Activated naive CD8-positive, alpha-beta T cell treated with anti-CD3 and anti-CD28 coated beads for 36 hours (primary cell): ENCODE data around the gene NELL1. TPM values are rescaled to one million over a fixed set of nuclear protein-coding genes. Genes with fewer than 3 reads are reported as not detected.
"Not testable (repeated sequence)": the region's sequence is repeated elsewhere in the genome, so short reads cannot be mapped to it uniquely, and the experiment has no call there.

ENCODE experiments used
- DNase-seq: peaks from one replicate; pipeline ENCODE4 v3.0.0; 2021
- H3K27ac Mint-ChIP-seq: one replicate; pipeline ENCODE4 v1.8.0; 2022; ENCODE audit warnings: mild to moderate bottlenecking, moderate library complexity, mixed read lengths
- H3K27me3 Mint-ChIP-seq: one replicate; pipeline ENCODE4 v1.8.0; 2022; ENCODE audit warnings: mild to moderate bottlenecking, mixed read lengths
- H3K36me3 Mint-ChIP-seq: one replicate; pipeline ENCODE4 v1.8.0; 2021; ENCODE audit warnings: mild to moderate bottlenecking, mixed read lengths
- H3K4me1 Mint-ChIP-seq: one replicate; pipeline ENCODE4 v1.8.0; 2021; ENCODE audit warnings: mixed read lengths
- H3K4me3 Mint-ChIP-seq: one replicate; pipeline ENCODE4 v1.8.0; 2022; ENCODE audit warnings: mild to moderate bottlenecking, moderate library complexity, mixed read lengths
- H3K9me3 Mint-ChIP-seq: one replicate; pipeline ENCODE4 v1.8.0; 2022; ENCODE audit warnings: mixed read lengths
- total RNA-seq, 2 experiments: library from RNA; stranded (reverse); gene quantifications; one replicate each; pipeline ENCODE4 v1.2.3, GENCODE V29; 2021

The NELL1 gene
- total RNA-seq, 2 experiments from 2014 or later, result not detected

DNA sequence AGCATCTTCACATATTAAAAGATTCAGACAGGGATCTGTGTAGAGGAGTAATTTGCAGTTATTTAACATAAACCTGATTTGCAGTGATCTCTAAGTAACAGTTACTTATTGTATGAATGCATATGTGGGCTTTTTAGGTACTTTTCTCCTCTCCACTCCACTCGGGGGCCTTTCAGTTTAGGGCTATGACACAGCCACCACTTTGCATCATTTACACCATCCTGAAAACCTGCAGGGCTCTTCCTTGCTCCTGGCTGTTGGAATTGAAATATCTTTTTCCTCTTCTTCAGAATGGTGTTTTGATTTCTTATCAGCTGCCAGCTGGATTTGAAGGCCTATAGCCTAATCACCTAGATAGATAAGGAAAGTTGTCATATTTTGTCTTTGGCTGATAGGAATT, 580.8 kb downstream of the NELL1 start:
- no peak for DNase-seq
- Mint-ChIP-seq H3K4me1 (no peaks in the 10 kb centered on the region), H3K9me3 (no peaks in the 10 kb centered on the region), H3K36me3 (no peaks in the 10 kb centered on the region), H3K27me3 (no peaks in the 10 kb centered on the region), H3K4me3 (no peak overlapping the region), H3K27ac (no peak overlapping the region)

DNA sequence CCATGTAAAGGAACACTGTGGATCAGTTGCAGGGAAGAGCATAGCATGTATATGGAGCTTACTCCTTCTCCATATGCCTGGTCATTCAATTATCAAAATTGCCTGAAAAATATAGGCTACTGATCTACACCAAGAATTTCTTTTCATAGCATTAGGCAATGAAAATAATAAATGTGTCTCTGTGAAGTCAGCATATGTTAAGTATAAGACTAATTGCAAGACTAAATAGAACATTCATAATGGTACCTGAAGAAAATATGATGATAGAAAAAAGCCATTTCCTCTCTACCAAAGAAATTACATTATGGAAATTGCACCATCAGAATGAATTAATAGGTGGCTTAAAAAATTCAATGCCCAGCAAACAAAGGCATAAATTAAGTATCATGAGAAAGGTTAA, 584.7 kb downstream of the NELL1 start:
- no peaks in the 10 kb centered on the region for H3K9me3 Mint-ChIP-seq
- H3K36me3 Mint-ChIP-seq, result no peaks in the 10 kb centered on the region
- no peak overlapping the region for H3K27ac Mint-ChIP-seq
- no peak for DNase-seq
- no peak overlapping the region for H3K4me3 Mint-ChIP-seq
- no peaks in the 10 kb centered on the region for H3K4me1 Mint-ChIP-seq
- H3K27me3 Mint-ChIP-seq, result no peaks in the 10 kb centered on the region

DNA sequence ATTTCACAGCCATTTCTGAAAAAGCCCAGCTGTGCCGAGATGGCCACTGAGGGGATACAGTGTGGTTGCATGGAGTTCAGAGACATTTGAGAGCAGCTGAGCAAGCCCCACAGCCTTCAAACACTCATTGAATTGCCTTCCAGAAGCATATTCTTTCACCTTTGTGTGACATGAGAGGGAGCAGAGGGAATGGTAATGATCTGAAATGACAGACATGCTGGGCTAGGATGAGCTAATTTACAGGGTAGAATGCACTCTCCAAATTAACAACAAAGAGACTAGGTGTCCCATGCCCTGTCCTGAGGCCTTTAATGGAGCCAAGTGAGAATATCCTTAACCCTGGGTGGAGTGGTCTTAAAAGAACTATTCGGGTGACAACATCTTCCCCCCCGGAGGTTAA, 585.4 kb downstream of the NELL1 start:
- Mint-ChIP-seq H3K4me1 (no peaks in the 10 kb centered on the region), H3K27ac (no peak overlapping the region)

DNA sequence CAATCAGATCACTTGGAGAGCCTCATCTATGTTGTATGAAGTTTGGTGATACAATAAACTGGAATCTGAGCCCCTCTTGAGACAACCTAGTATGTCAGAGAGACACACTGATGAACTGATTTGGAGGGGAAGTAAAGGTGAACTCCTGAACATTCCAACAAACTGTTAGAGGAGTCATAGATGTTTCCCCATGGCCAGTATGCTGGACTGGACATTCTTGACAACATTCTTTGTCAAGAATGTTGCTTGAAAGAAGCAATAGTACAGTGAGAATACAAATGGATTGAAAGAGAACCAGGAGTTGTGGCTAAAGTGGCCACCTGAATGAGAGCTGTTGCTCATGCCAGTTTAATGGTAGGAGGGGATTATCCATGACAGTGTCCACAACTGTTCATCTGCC, 588.1 kb downstream of the NELL1 start:
- no peaks in the 10 kb centered on the region for H3K4me1 Mint-ChIP-seq

More for the DNA sequence above, 585.4 kb downstream of the NELL1 start:
- H3K9me3 Mint-ChIP-seq, result no peaks in the 10 kb centered on the region
- no peaks in the 10 kb centered on the region for H3K36me3 Mint-ChIP-seq
- no peaks in the 10 kb centered on the region for H3K27me3 Mint-ChIP-seq
- DNase-seq, result no peak
- no peak overlapping the region for H3K4me3 Mint-ChIP-seq

DNA sequence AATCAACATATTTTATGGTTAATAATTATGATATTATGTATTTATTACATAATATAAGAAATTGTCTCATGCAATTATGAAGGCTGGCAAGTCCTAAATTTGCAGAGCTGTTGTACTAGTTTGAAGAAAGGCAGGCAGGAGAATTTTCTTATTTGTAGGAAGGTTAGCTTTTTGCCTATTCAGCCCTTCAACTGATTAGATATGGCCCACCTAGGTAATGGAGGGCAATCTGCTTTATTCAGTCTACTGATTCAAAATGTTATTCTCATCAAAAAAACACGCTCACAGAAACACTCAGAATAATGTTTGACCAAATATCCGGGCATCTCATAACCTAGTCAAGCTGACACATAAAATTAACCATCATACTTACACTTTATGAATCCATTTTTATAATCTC, 589.0 kb downstream of the NELL1 start:
- Mint-ChIP-seq H3K4me3 (no peak overlapping the region), H3K4me1 (no peaks in the 10 kb centered on the region)

More for the DNA sequence above, 588.1 kb downstream of the NELL1 start:
- Mint-ChIP-seq H3K27me3 (no peaks in the 10 kb centered on the region), H3K4me3 (no peak overlapping the region), H3K36me3 (no peaks in the 10 kb centered on the region), H3K9me3 (no peaks in the 10 kb centered on the region), H3K27ac (no peak overlapping the region)
- no peak for DNase-seq

DNA sequence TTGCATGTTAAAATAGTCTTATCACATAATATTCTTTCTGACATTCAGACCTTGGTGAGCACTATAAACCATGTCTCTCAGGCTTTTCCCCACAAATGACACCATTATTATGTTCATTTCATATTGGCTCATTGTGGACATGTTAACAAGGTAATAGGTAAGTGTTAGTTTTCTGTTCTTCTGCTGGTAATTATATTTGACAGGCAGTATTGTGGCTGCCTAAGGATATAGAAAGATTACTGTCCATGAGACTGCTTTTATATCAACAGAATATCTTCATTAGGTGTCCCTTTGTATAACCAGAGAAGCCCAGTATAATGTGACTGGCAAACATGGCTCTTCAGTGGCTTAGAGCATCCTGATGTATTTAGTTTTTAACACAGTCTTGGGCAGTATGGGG, 590.7 kb downstream of the NELL1 start:
- Mint-ChIP-seq H3K27me3 (no peaks in the 10 kb centered on the region), H3K36me3 (no peaks in the 10 kb centered on the region), H3K9me3 (no peaks in the 10 kb centered on the region), H3K4me1 (no peaks in the 10 kb centered on the region), H3K4me3 (no peak overlapping the region), H3K27ac (no peak overlapping the region)
- DNase-seq, result no peak

More for the DNA sequence above, 589.0 kb downstream of the NELL1 start:
- H3K27ac Mint-ChIP-seq, result no peak overlapping the region
- no peaks in the 10 kb centered on the region for H3K9me3 Mint-ChIP-seq
- H3K36me3 Mint-ChIP-seq, result no peaks in the 10 kb centered on the region
- no peak for DNase-seq
- H3K27me3 Mint-ChIP-seq, result no peaks in the 10 kb centered on the region

DNA sequence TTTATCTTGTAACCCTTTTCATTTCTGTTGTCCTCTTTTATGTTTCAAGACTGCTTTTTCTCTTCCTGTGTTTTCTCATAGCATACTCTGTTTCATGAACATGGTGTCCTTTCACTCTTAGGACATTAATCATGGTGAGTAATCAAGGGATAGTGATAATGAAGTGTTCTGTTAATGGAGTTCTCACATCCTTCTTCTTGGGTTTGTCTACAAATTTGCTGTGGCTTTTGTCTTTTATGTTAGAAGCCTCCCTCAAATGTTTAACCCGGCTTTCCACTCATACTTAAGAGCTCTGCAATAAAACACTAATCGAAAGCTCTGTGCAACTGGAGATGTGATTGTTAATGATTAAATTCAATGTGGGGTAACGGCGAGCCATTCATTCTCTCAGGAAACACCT, 593.6 kb downstream of the NELL1 start:
- H3K4me3 Mint-ChIP-seq, result no peak overlapping the region
- no peak overlapping the region for H3K27ac Mint-ChIP-seq
- H3K4me1 Mint-ChIP-seq, result no peaks in the 10 kb centered on the region
- H3K36me3 Mint-ChIP-seq, result no peaks in the 10 kb centered on the region
- H3K9me3 Mint-ChIP-seq, result no peaks in the 10 kb centered on the region
- H3K27me3 Mint-ChIP-seq, result no peaks in the 10 kb centered on the region
- DNase-seq, result no peak

DNA sequence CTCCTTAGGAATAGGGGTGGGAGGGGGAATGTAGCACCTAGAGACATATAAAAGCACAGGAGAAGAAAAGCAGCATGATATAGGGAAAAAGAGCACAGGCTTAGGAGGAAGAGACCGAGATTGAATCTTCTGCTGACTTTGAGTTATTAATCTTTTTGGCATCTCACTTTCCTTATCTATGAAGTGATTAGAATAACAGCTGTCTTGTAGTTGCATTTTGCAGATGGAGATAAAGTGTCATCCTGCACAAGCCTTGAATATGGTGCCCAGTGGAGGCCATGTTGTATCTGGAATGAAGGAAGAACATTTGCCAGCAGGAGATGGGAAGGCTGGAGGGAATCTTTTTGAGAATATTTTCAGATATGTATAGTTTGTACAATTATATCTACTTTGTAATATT, 594.7 kb downstream of the NELL1 start:
- Mint-ChIP-seq H3K4me3 (no peak overlapping the region), H3K27me3 (no peaks in the 10 kb centered on the region), H3K36me3 (no peaks in the 10 kb centered on the region), H3K4me1 (no peaks in the 10 kb centered on the region), H3K27ac (no peak overlapping the region), H3K9me3 (no peaks in the 10 kb centered on the region)
- no peak for DNase-seq

DNA sequence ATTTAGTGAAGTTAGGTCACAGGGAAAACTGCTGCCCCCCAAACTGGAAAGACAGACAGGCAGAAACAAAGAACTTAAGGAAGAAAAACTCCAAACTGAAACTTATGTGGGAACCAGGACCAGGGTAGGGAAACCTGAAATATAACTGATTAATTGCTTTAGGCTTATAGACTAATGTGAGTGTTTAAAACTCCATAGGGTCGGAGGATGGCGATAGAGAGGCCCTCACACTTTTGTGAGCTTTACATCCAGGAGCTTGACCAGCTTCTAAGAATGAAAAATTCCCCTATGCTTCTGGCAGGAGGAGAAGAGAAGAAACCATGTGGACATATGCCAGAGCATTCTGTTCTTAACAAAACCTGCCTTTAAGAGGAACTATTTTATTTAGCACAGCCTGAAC, 598.6 kb downstream of the NELL1 start:
- Mint-ChIP-seq H3K36me3 (no peaks in the 10 kb centered on the region), H3K27me3 (no peaks in the 10 kb centered on the region), H3K4me3 (no peak overlapping the region), H3K9me3 (no peaks in the 10 kb centered on the region), H3K4me1 (no peaks in the 10 kb centered on the region), H3K27ac (no peak overlapping the region)
- DNase-seq, result no peak

DNA sequence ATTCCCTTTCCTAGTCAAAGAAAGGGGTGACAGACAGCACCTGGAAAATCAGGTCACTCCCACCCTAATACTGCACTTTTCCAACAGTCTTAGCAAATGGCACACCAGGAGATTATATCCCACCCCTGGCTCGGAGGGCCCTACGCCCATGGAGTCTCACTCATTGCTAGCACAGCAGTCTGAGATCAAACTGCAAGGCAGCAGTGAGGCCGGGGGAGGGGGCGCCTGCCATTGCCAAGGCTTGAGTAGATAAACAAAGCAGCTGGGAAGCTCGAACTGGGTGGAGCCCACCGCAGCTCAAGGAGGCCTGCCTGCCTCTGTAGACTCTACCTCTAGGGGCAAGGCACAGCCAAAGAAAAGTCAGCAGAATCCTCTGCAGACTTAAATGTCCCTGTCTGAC, 602.8 kb downstream of the NELL1 start:
- not testable (repeated sequence) for H3K4me1 Mint-ChIP-seq, H3K4me3 Mint-ChIP-seq, H3K36me3 Mint-ChIP-seq, H3K27me3 Mint-ChIP-seq, H3K27ac Mint-ChIP-seq, H3K9me3 Mint-ChIP-seq, DNase-seq

DNA sequence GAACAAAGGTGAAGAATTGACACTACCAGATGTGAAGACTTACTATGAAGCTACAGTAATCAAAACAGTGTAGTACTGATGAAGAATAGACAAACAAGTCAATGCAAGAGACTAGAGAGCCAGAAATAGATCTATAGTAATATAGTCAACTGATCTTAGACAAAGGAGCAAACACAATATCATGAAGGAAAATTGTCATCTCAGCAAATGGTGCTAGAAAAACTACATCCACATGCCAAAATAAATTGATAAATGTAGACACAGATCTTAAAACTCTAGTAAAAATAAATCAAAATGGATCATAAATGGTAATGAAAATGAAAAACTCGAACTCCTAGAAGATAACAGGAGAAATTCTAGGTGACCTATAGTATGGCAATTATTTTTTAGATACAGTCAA, 609.5 kb downstream of the NELL1 start:
- no peaks in the 10 kb centered on the region for H3K36me3 Mint-ChIP-seq
- DNase-seq, result no peak
- no peaks in the 10 kb centered on the region for H3K4me1 Mint-ChIP-seq
- H3K27ac Mint-ChIP-seq, result no peak overlapping the region
- H3K9me3 Mint-ChIP-seq, result peaks cover 13% of the 10 kb centered on the region
- no peak overlapping the region for H3K4me3 Mint-ChIP-seq
- no peaks in the 10 kb centered on the region for H3K27me3 Mint-ChIP-seq

DNA sequence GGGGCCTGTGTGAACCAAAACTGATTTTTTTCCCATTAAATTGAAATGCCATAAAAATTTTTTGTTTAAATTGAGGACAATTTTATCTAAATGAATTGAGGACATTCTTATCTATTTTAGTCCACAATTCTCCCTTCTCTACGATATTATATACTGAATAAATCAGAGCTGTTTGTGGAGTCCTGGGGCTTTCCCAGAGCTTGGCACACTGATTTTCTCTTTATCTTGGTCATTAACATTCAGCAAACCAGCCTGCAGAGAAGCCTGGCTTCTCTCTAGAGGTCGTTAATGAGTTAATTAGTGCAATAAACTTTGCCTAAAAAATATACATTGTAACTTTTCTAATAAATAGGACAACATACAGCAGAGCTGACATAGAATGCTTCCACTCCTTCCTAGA, 615.7 kb downstream of the NELL1 start:
- Mint-ChIP-seq H3K27ac (no peak overlapping the region), H3K27me3 (no peaks in the 10 kb centered on the region), H3K9me3 (peaks cover 17% of the 10 kb centered on the region), H3K36me3 (no peaks in the 10 kb centered on the region), H3K4me1 (no peaks in the 10 kb centered on the region), H3K4me3 (no peak overlapping the region)
- DNase-seq, result no peak

DNA sequence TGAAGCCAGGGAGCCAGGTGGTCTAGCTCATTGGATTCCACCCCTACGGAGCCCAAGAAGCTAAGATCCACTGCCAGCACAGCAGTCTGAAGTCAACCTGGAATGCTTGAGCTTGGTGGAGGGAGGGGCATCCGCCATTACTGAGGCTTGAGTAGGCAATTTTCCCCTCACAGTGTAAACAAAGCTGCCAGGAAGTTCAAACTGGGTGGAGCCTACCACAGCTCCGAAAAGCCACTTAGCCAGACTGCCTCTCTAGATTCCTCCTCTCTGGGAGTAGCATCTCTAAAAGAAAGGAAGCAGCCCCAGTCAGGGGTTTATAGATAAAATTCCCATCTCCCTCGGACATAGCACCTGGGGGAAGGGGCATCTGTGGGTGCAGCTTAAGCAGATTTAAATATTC, 620.3 kb downstream of the NELL1 start:
- peaks cover 29% of the 10 kb centered on the region for H3K9me3 Mint-ChIP-seq
- H3K27ac Mint-ChIP-seq, result no peak overlapping the region
- H3K36me3 Mint-ChIP-seq, result no peaks in the 10 kb centered on the region
- DNase-seq, result no peak
- no peaks in the 10 kb centered on the region for H3K4me1 Mint-ChIP-seq
- H3K27me3 Mint-ChIP-seq, result no peaks in the 10 kb centered on the region
- H3K4me3 Mint-ChIP-seq, result no peak overlapping the region

DNA sequence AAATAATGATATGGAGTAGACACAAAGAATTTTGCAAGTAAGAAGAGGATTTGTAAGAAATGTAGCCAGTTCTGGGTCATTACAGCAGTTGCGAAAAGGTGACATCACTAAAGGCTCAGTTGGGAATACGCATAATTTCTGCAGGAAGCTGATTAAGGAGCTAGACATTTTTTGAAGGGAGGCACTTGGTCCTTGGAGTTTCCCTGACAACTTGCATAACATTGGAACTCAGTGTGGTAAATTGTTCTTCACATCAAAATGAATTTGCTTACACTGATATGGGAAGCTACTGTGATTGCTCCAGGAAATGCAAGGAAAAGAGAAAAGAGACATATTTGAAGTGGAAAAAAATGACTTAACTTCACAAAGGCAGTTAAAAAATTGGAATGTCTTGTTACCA, 626.1 kb downstream of the NELL1 start:
- DNase-seq, result no peak
- Mint-ChIP-seq H3K9me3 (peaks cover 22% of the 10 kb centered on the region), H3K4me3 (no peak overlapping the region), H3K4me1 (no peaks in the 10 kb centered on the region), H3K27ac (no peak overlapping the region), H3K27me3 (no peaks in the 10 kb centered on the region), H3K36me3 (no peaks in the 10 kb centered on the region)

DNA sequence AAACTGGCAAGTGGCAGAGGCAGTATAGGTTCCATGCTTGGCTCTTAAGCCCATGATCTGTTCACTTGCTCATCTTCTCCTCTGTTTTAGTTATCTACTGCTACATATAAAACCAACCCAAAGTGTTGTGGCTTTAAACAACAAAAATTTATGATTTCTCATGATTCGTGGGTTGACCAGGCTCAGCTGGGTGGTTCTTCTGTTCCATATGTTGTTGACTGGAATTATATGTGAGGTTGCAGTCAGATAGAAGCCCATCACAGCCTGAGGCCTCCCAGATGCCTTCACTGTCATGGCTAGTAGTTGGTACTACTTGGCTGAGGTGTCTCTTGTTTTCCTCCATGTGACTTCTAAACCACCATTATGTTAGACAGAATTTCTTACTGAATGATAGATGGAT, 632.6 kb downstream of the NELL1 start:
- Mint-ChIP-seq H3K36me3 (no peaks in the 10 kb centered on the region), H3K4me3 (no peak overlapping the region), H3K27me3 (no peaks in the 10 kb centered on the region), H3K27ac (no peak overlapping the region), H3K4me1 (no peaks in the 10 kb centered on the region), H3K9me3 (no peaks in the 10 kb centered on the region)
- DNase-seq, result no peak

DNA sequence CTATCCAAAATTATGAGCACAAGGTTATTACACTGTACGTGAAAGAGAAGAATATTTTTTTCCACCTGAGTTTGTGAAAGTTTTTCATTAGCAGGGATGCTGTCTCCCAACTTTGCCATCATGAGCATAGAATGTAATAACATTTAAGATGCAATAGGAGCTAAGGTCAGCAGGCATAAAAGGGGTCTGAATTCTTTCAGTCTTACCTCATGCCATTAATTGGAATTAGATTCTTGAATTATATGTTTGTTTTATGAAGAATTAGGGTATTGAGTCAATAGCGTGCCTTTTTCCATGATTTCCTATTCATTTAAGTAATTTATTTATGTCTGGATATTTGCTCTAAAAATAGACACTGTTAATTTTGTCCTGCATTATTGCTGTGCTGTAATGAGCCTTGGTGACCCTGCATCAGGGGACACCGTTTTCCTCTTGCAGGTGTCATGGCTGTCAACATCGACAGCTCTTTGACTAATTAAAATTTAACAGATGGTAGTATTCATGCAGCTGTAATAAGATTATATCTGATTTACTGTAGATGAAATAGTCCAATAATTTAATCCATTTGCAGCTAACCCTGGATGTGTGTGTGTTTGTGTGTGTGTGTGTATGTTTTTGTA, 637.5 kb downstream of the NELL1 start:
- Mint-ChIP-seq H3K27ac (no peak overlapping the region), H3K9me3 (peaks cover 2% of the 10 kb centered on the region), H3K27me3 (no peaks in the 10 kb centered on the region), H3K4me1 (no peaks in the 10 kb centered on the region), H3K4me3 (no peak overlapping the region), H3K36me3 (no peaks in the 10 kb centered on the region)
- DNase-seq, result no peak

DNA sequence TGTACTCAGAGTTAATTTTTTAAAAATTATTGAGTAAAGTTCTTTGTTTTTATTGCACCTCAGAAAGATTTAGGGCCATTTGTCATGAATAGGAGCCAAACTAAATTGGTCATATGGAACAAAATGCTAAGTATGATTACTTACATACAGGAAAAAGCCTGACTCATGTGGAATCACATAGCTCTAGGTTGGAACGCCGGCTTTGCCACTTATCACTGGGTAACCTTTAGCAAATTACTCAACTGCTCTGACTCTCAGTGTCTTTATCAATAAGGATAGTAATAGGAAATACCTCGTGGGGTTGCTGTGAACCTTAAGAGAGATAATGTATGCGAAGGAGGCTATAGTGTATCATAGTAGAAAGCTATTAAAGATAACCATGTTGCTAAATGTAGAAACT, 638.5 kb downstream of the NELL1 start:
- no peaks in the 10 kb centered on the region for H3K4me1 Mint-ChIP-seq
- DNase-seq, result no peak
- no peak overlapping the region for H3K27ac Mint-ChIP-seq
- no peak overlapping the region for H3K4me3 Mint-ChIP-seq
- H3K27me3 Mint-ChIP-seq, result no peaks in the 10 kb centered on the region
- H3K36me3 Mint-ChIP-seq, result no peaks in the 10 kb centered on the region
- peaks cover 2% of the 10 kb centered on the region for H3K9me3 Mint-ChIP-seq
